ENCODE results near the gene SESN2.
A peak's percentile ranks its signal among the peaks of the same experiment; 100 is the strongest.

Gene SESN2

GRCh38 chr1:28239004-28239403 lies 20.3 kb upstream of the SESN2 start:
- Histone ChIP-seq H3K9me3 (ENCODE audit: severe bottlenecking) (no peaks in the 10 kb centered on the region), H3K27me3 (ENCODE audit: insufficient read depth, poor library complexity, severe bottlenecking) (no peaks in the 10 kb centered on the region), H3K4me3 (ENCODE audit: severe bottlenecking) (no peak overlapping the region), H3K4me1 (ENCODE audit: insufficient read depth, poor library complexity, severe bottlenecking) (peaks cover 27% of the 10 kb centered on the region), H3K27ac (ENCODE audit: poor library complexity, severe bottlenecking) (peak overlapping the region; percentile 35), H3K36me3 (ENCODE audit: low read depth) (peaks cover 31% of the 10 kb centered on the region)
- no peak for TF ChIP-seq CTCF (IDR thresholded peaks at IDR 0.05; ENCODE audit: poor library complexity, severe bottlenecking)
- no peak for ATAC-seq (ENCODE audit: low read depth)
- no peak for DNase-seq (ENCODE audit: low spot score)

- Histone ChIP-seq H3K4me3 (ENCODE audit: severe bottlenecking) (no peak overlapping the region), H3K4me1 (ENCODE audit: insufficient read depth, poor library complexity, severe bottlenecking) (peaks cover 27% of the 10 kb centered on the region), H3K27me3 (ENCODE audit: insufficient read depth, poor library complexity, severe bottlenecking) (no peaks in the 10 kb centered on the region), H3K9me3 (ENCODE audit: severe bottlenecking) (no peaks in the 10 kb centered on the region), H3K27ac (ENCODE audit: poor library complexity, severe bottlenecking) (peak overlapping the region; percentile 35), H3K36me3 (ENCODE audit: low read depth) (peaks cover 31% of the 10 kb centered on the region)
- TF ChIP-seq CTCF (IDR thresholded peaks at IDR 0.05; ENCODE audit: poor library complexity, severe bottlenecking), result no peak
- no peak for ATAC-seq (ENCODE audit: low read depth)
- no peak for DNase-seq (ENCODE audit: low spot score)
Observed at GRCh38 chr1:28240024-28240423, 19.3 kb upstream of the SESN2 start.

GRCh38 chr1:28241638-28242241 lies 17.6 kb upstream of the SESN2 start:
- no peaks in the 10 kb centered on the region for H3K9me3 ChIP-seq (ENCODE audit: severe bottlenecking)
- DNase-seq (ENCODE audit: low spot score) (no peak), ATAC-seq (ENCODE audit: low read depth) (peak; percentile 65)
- peaks cover 33% of the 10 kb centered on the region for H3K4me1 ChIP-seq (ENCODE audit: insufficient read depth, poor library complexity, severe bottlenecking)
- no peak overlapping the region for H3K4me3 ChIP-seq (ENCODE audit: severe bottlenecking)
- no peak for TF ChIP-seq CTCF (IDR thresholded peaks at IDR 0.05; ENCODE audit: poor library complexity, severe bottlenecking)
- peaks cover 31% of the 10 kb centered on the region for H3K36me3 ChIP-seq (ENCODE audit: low read depth)
- H3K27me3 ChIP-seq (ENCODE audit: insufficient read depth, poor library complexity, severe bottlenecking), result no peaks in the 10 kb centered on the region
- H3K27ac ChIP-seq (ENCODE audit: poor library complexity, severe bottlenecking), result peak overlapping the region; percentile 35

- peak overlapping the region; percentile 25 for H3K27ac ChIP-seq (ENCODE audit: poor library complexity, severe bottlenecking)
- ATAC-seq (ENCODE audit: low read depth) (no peak), DNase-seq (ENCODE audit: low spot score) (no peak)
- peaks cover 48% of the 10 kb centered on the region for H3K4me1 ChIP-seq (ENCODE audit: insufficient read depth, poor library complexity, severe bottlenecking)
- TF ChIP-seq CTCF (IDR thresholded peaks at IDR 0.05; ENCODE audit: poor library complexity, severe bottlenecking), result no peak
- no peaks in the 10 kb centered on the region for H3K9me3 ChIP-seq (ENCODE audit: severe bottlenecking)
- no peaks in the 10 kb centered on the region for H3K27me3 ChIP-seq (ENCODE audit: insufficient read depth, poor library complexity, severe bottlenecking)
- H3K4me3 ChIP-seq (ENCODE audit: severe bottlenecking), result no peak overlapping the region
- H3K36me3 ChIP-seq (ENCODE audit: low read depth), result peaks cover 18% of the 10 kb centered on the region
Observed at GRCh38 chr1:28243685-28244311, 15.5 kb upstream of the SESN2 start.

Measured in RWPE2 (cell line).